Loucy (cell line): Measurements from ENCODE around the gene TRERF1.

Experiments used
- H2AFZ ChIP-seq: fragments of 200-600 bp; sonication (generic); 2 replicates; pipeline ENCODE4 v1.6.0; 2016; ENCODE audit warnings: antibody characterized with exemption, mild to moderate bottlenecking, low read length, moderate library complexity
- H3F3A ChIP-seq: fragments of 200-600 bp; 2 replicates; pipeline ENCODE4 v1.6.0; 2016; ENCODE audit warnings: antibody characterized with exemption, low read depth, mild to moderate bottlenecking
- H3K27me3 ChIP-seq: fragments of 200-600 bp; sonication (generic); 2 replicates; pipeline ENCODE4 v1.6.1; 2014; ENCODE audit warnings: low read length, mild to moderate bottlenecking; ENCODE audit not compliant: insufficient read depth, poor library complexity, severe bottlenecking
- H3K36me3 ChIP-seq: fragments of 200-600 bp; sonication (generic); 2 replicates; pipeline ENCODE4 v1.6.1; 2016; ENCODE audit warnings: low read length; ENCODE audit not compliant: insufficient read depth
- H3K4me1 ChIP-seq: fragments of 200-600 bp; sonication (generic); 2 replicates; pipeline ENCODE4 v1.5.1; 2014; ENCODE audit warnings: low read length, mild to moderate bottlenecking; ENCODE audit not compliant: insufficient read depth, poor library complexity, severe bottlenecking
- H3K4me2 ChIP-seq: fragments of 200-600 bp; sonication (generic); 2 replicates; pipeline ENCODE4 v1.6.0; 2014; ENCODE audit warnings: antibody characterized with exemption, low read length, low read depth, mild to moderate bottlenecking; ENCODE audit not compliant: poor library complexity, severe bottlenecking
- H3K4me3 ChIP-seq: fragments of 200-600 bp; sonication (generic); 2 replicates; pipeline ENCODE4 v1.5.1; 2014; ENCODE audit warnings: low read length, mild to moderate bottlenecking, mixed read lengths; ENCODE audit not compliant: poor library complexity, severe bottlenecking
- H3K79me2 ChIP-seq: fragments of 200-600 bp; sonication (generic); 2 replicates; pipeline ENCODE4 v1.6.1; 2014; ENCODE audit warnings: low read length; ENCODE audit not compliant: insufficient read depth
- H3K9ac ChIP-seq: fragments of 200-600 bp; sonication (generic); 2 replicates; pipeline ENCODE4 v1.6.0; 2014; ENCODE audit warnings: mild to moderate bottlenecking, low read depth, low read length, moderate library complexity; ENCODE audit not compliant: poor library complexity, severe bottlenecking
- H3K9me2 ChIP-seq: fragments of 200-600 bp; sonication (generic); replicated peaks from 2 replicates; pipeline ENCODE4 v1.6.1; 2016; ENCODE audit warnings: low read depth, low read length, mixed read lengths
- H3K9me3 ChIP-seq: fragments of 200-600 bp; sonication (generic); 2 replicates; pipeline ENCODE4 v1.6.1; 2014; ENCODE audit warnings: mild to moderate bottlenecking, antibody characterized with exemption, low read length, low read depth; ENCODE audit not compliant: insufficient read depth
- H4K20me1 ChIP-seq: fragments of 200-600 bp; sonication (generic); 2 replicates; pipeline ENCODE4 v1.6.0; 2014; ENCODE audit warnings: antibody characterized with exemption, low read length, mild to moderate bottlenecking; ENCODE audit not compliant: insufficient read depth, poor library complexity, severe bottlenecking
- CTCF ChIP-seq: fragments of 200-600 bp; sonication (generic); conservative IDR thresholded peaks from 2 replicates; pipeline ENCODE4 v1.5.1; 2014; ENCODE audit warnings: mild to moderate bottlenecking, antibody characterized with exemption, low read length
- EZH2phosphoT487 ChIP-seq: fragments of 200-600 bp; IDR thresholded peaks from 2 replicates; pipeline ENCODE4 v1.6.1; 2018; ENCODE audit warnings: antibody characterized with exemption, mild to moderate bottlenecking, moderate library complexity, borderline replicate concordance

TRERF1 gene

GRCh38 chr6:42227173-42227850 is 224.4 kb downstream of the TRERF1 start:
- Histone ChIP-seq H3K4me2 (no peak overlapping the region), H3K36me3 (peaks cover 20% of the 10 kb centered on the region; the same call in 1 of the 2 replicates), H3K9me2 (no peaks in the 10 kb centered on the region), H3K4me3 (no peak overlapping the region), H3K79me2 (no peaks in the 10 kb centered on the region), H2AFZ (no peak overlapping the region), H3K9ac (no peak overlapping the region), H3K4me1 (no peaks in the 10 kb centered on the region), H3K9me3 (no peaks in the 10 kb centered on the region), H3K27me3 (no peaks in the 10 kb centered on the region), H4K20me1 (no peaks in the 10 kb centered on the region), H3F3A (no peaks in the 10 kb centered on the region)
- TF ChIP-seq EZH2phosphoT487 (no peak), CTCF (no peak)

GRCh38 chr6:42226645-42227143 is 225.0 kb downstream of the TRERF1 start:
- Histone ChIP-seq H3K36me3 (peaks cover 14% of the 10 kb centered on the region; the same call in 1 of the 2 replicates), H3K4me2 (no peak overlapping the region), H3K27me3 (no peaks in the 10 kb centered on the region), H3K4me1 (no peaks in the 10 kb centered on the region), H2AFZ (no peak overlapping the region), H3F3A (no peaks in the 10 kb centered on the region), H3K9me2 (no peaks in the 10 kb centered on the region), H3K9me3 (no peaks in the 10 kb centered on the region), H3K79me2 (no peaks in the 10 kb centered on the region), H3K9ac (no peak overlapping the region), H3K4me3 (no peak overlapping the region), H4K20me1 (no peaks in the 10 kb centered on the region)
- no peak for TF ChIP-seq CTCF
- no peak for TF ChIP-seq EZH2phosphoT487

GRCh38 chr6:42226161-42226611 is 225.5 kb downstream of the TRERF1 start:
- no peaks in the 10 kb centered on the region for H4K20me1 ChIP-seq
- H3K4me3 ChIP-seq, result no peak overlapping the region
- H3F3A ChIP-seq, result no peaks in the 10 kb centered on the region
- H3K27me3 ChIP-seq, result no peaks in the 10 kb centered on the region
- H2AFZ ChIP-seq, result no peak overlapping the region
- H3K9ac ChIP-seq, result no peak overlapping the region
- H3K9me2 ChIP-seq, result no peaks in the 10 kb centered on the region
- H3K36me3 ChIP-seq, result peaks cover 9% of the 10 kb centered on the region; the same call in 1 of the 2 replicates
- no peaks in the 10 kb centered on the region for H3K79me2 ChIP-seq
- H3K4me1 ChIP-seq, result no peaks in the 10 kb centered on the region
- H3K9me3 ChIP-seq, result no peaks in the 10 kb centered on the region
- TF ChIP-seq CTCF (no peak), EZH2phosphoT487 (no peak)
- H3K4me2 ChIP-seq, result no peak overlapping the region
